SK-N-SH treated with all-trans-retinoic acid at 6 μM for 48 hours (cell line): ENCODE results near the gene OAS1.

ENCODE experiments used
- ESRRG ChIP-seq: fragments of 250-450 bp; sonication (Bioruptor Pico); IDR thresholded peaks from 2 replicates; pipeline ENCODE4 v1.6.1; 2021; ENCODE audit warnings: mild to moderate bottlenecking
- TCF4 ChIP-seq: fragments of 250-450 bp; sonication (Bioruptor Pico); IDR thresholded peaks from 2 replicates; pipeline ENCODE4 v1.8.0; 2021; ENCODE audit warnings: mild to moderate bottlenecking, moderate library complexity, borderline replicate concordance
- ZFP30 ChIP-seq: fragments of 450-650 bp; formaldehyde crosslinking; IDR thresholded peaks from 2 replicates; pipeline ENCODE4 v1.5.0; 2022; ENCODE audit warnings: mild to moderate bottlenecking, moderate library complexity
- ZNF8 ChIP-seq: fragments of 450-650 bp; formaldehyde crosslinking; IDR thresholded peaks from 2 replicates; pipeline ENCODE4 v1.5.0; 2020; ENCODE audit warnings: mild to moderate bottlenecking, moderate library complexity
- TF ChIP-seq, protein P1 (sequence below): fragments of 250-450 bp; sonication (Bioruptor Pico); IDR thresholded peaks from 2 replicates; pipeline ENCODE4 v1.8.0; 2020; ENCODE audit warnings: mild to moderate bottlenecking, moderate library complexity, borderline replicate concordance

GRCh38 chr12:112924986-112925385 is 18.2 kb downstream of the OAS1 start:
- TF ChIP-seq, protein P1, sequence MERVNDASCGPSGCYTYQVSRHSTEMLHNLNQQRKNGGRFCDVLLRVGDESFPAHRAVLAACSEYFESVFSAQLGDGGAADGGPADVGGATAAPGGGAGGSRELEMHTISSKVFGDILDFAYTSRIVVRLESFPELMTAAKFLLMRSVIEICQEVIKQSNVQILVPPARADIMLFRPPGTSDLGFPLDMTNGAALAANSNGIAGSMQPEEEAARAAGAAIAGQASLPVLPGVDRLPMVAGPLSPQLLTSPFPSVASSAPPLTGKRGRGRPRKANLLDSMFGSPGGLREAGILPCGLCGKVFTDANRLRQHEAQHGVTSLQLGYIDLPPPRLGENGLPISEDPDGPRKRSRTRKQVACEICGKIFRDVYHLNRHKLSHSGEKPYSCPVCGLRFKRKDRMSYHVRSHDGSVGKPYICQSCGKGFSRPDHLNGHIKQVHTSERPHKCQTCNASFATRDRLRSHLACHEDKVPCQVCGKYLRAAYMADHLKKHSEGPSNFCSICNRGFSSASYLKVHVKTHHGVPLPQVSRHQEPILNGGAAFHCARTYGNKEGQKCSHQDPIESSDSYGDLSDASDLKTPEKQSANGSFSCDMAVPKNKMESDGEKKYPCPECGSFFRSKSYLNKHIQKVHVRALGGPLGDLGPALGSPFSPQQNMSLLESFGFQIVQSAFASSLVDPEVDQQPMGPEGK = no peak
- TF ChIP-seq ESRRG (no peak), ZNF8 (CRISPR knock-in tag) (no peak), TCF4 (no peak), ZFP30 (CRISPR knock-in tag) (no peak)
